K562 (cell line): ENCODE data around the gene KIAA0319L. TPM values are rescaled to one million over a fixed set of nuclear protein-coding genes. Genes with fewer than 3 reads are reported as not detected.
A peak's percentile ranks its signal among the peaks of the same experiment; 100 is the strongest.

Experiments
- ATAC-seq: fragments of 200-7000 bp; cut with Tn5 transposase; 3 replicates; pipeline ENCODE4 v1.9.1; 2020; ENCODE audit warnings: moderate library complexity
- BruUV-seq: library from RNA; stranded (reverse); fragments of 400-500 nt; replicated peaks from 2 replicates; lab custom pipeline; 2021; lab: Mats Ljungman, UMichigan
- CTCF ChIA-PET: fragments of 300-600 bp; formaldehyde crosslinking; extraction: SDS; loops from one replicate; lab custom pipeline; 2021; ENCODE audit warnings: low intra/inter-chr PET ratio; lab: Yijun Ruan, JAX
- POLR2A ChIA-PET: fragments of 300-600, 350-650 bp; sonication (Branson Sonifier 250); formaldehyde crosslinking; extraction: SDS; loops from one replicate; lab custom pipeline; 2021; ENCODE audit warnings: antibody characterized with exemption, inconsistent platforms; lab: Yijun Ruan, JAX
- DNase-seq, 4 experiments: peaks; one replicate each; pipeline versions ENCODE4 v3.0.0 to v3.0.0-alpha.2; 2011 to 2018; ENCODE audit warnings: low spot score in 3 of 4, mixed read lengths in 3 of 4; ENCODE audit errors: extremely low read depth in 1 of 4
- FAIRE-seq: peaks from 2 replicates; lab custom pipeline; 2011; peaks lifted over from hg19 to GRCh38; lab: Jason Lieb, UNC
- H2AFZ ChIP-seq: 2 replicates; pipeline ENCODE4 v1.6.0; 2011; ENCODE audit warnings: low read depth, low read length, control low read depth, inconsistent platforms
- H3K27ac ChIP-seq: fragments of 200-600 bp; 3 replicates; pipeline ENCODE4 v1.8.0; 2011; ENCODE audit warnings: low read depth, mild to moderate bottlenecking, control low read depth, inconsistent platforms, low read length, moderate library complexity, mixed read lengths; ENCODE audit errors: extremely low read depth
- H3K27me3 ChIP-seq, 2 experiments: fragments of 300-600 bp in 1 of 2; 2 replicates in 1 of 2; 3 replicates in 1 of 2; pipeline versions ENCODE4 v1.6.0 to v1.8.0; 2011; ENCODE audit warnings: inconsistent platforms in 2 of 2, low read length in 2 of 2, mild to moderate bottlenecking in 1 of 2, mixed read lengths in 1 of 2, moderate library complexity in 1 of 2; ENCODE audit not compliant: control insufficient read depth in 2 of 2, insufficient read depth in 2 of 2
- H3K36me3 ChIP-seq: fragments of 300-600 bp; 3 replicates; pipeline ENCODE4 v1.8.0; 2011; ENCODE audit warnings: mild to moderate bottlenecking, low read length, inconsistent platforms; ENCODE audit not compliant: control insufficient read depth, insufficient read depth
- H3K4me1 ChIP-seq, 2 experiments: fragments of 200-600 bp in 1 of 2; replicated peaks in 1 of 2; 2 replicates in 1 of 2; 3 replicates in 1 of 2; pipeline versions ENCODE4 v1.5.1 to v1.8.0; 2011; ENCODE audit warnings: inconsistent platforms in 2 of 2, low read length in 2 of 2, mild to moderate bottlenecking in 1 of 2, mixed read lengths in 1 of 2, moderate library complexity in 1 of 2; ENCODE audit not compliant: control insufficient read depth in 2 of 2, insufficient read depth in 2 of 2
- H3K4me2 ChIP-seq: 2 replicates; pipeline ENCODE4 v1.6.1; 2011; ENCODE audit warnings: low read length, control low read depth, inconsistent platforms, mixed read lengths; ENCODE audit not compliant: insufficient read depth
- H3K4me3 ChIP-seq: fragments of 200-600 bp; sonication (generic), shearing (Covaris generic); 2 replicates; pipeline ENCODE4 v1.5.1; 2016; ENCODE audit warnings: control low read depth, inconsistent platforms
- H3K79me2 ChIP-seq: fragments of 200-600 bp; 3 replicates; pipeline ENCODE4 v1.8.0; 2011; ENCODE audit warnings: low read length, inconsistent platforms; ENCODE audit not compliant: control insufficient read depth, insufficient read depth
- H3K9ac ChIP-seq, 2 experiments: 2 replicates each; pipeline versions ENCODE4 v1.6.0 to v1.6.1; 2011; ENCODE audit warnings: low read depth in 2 of 2, low read length in 2 of 2, control low read depth in 1 of 2, inconsistent platforms in 1 of 2, mild to moderate bottlenecking in 1 of 2, mixed read lengths in 1 of 2; ENCODE audit not compliant: insufficient read depth in 1 of 2
- H3K9me1 ChIP-seq: one replicate; pipeline ENCODE4 v1.6.0; 2011; ENCODE audit warnings: inconsistent platforms, mild to moderate bottlenecking, low read length, moderate library complexity; ENCODE audit not compliant: control insufficient read depth, insufficient read depth
- H3K9me3 ChIP-seq: replicated peaks from 2 replicates; pipeline ENCODE4 v1.5.1; 2011; ENCODE audit warnings: low read depth, low read length, inconsistent platforms; ENCODE audit not compliant: control insufficient read depth, insufficient read depth
- H4K20me1 ChIP-seq: replicated peaks from 2 replicates; pipeline ENCODE4 v1.6.1; 2011; ENCODE audit warnings: low read length, inconsistent platforms, mixed read lengths; ENCODE audit not compliant: control insufficient read depth, insufficient read depth
- C11orf30 ChIP-seq: fragments of 450-650 bp; IDR thresholded peaks from 2 replicates; pipeline ENCODE4 v1.6.1; 2016; ENCODE audit warnings: low read depth, mild to moderate bottlenecking
- CEBPB ChIP-seq: fragments of 450-650 bp; IDR thresholded peaks from 2 replicates; pipeline ENCODE4 v1.6.1; 2016; ENCODE audit warnings: missing genetic modification characterization, missing compliant biosample characterization
- LARP7 ChIP-seq: fragments of 450-650 bp; IDR thresholded peaks from 2 replicates; pipeline ENCODE4 v1.6.1; 2016
- RBM22 ChIP-seq: fragments of 200-400 bp; formaldehyde crosslinking; IDR thresholded peaks from 2 replicates; pipeline ENCODE4 v1.6.1; 2018; ENCODE audit warnings: low read length, low read depth; ENCODE audit not compliant: poor library complexity, severe bottlenecking
- TBP ChIP-seq: optimal IDR thresholded peaks from 2 replicates; pipeline ENCODE3; 2011; ENCODE audit warnings: low read depth, low read length, improper control_type of control experiment
- ZHX1 ChIP-seq: fragments of 150-350 bp; conservative IDR thresholded peaks from 2 replicates; pipeline ENCODE4 v1.6.1; 2014; ENCODE audit warnings: low read length
- WGBS: fragments of 100-300 bp; shearing (Covaris generic); methylation state at CpG from one replicate; pipeline ENCODE4 v1.1.6; 2016; ENCODE audit warnings: low coverage, mixed read lengths; ENCODE audit not compliant: insufficient coverage; ENCODE audit errors: missing lambda C conversion rate; 5-methylcytosine and 5-hydroxymethylcytosine counted together
- in situ Hi-C: fragments of 300-500 bp; cut with MboI; formaldehyde crosslinking; loops from 4 replicates; pipeline ENCODE4 v1.15.0; 2018; ENCODE audit warnings: inconsistent platforms, mixed read lengths
- intact Hi-C: fragments of 100-400 bp; cut with micrococcal nuclease; formaldehyde crosslinking; loops from 2 replicates; pipeline ENCODE4 v1.14.2; 2022
- polyA plus RNA-seq, 8 experiments: library from polyadenylated mRNA; depleted of rRNA in 4 of 8; stranded (reverse) in 5 of 8; unstranded in 3 of 8; fragments of >200 nt; fragmentation: Nextera tagmentation in 2 of 8; fragmentation: Illumina TruSeq in 1 of 8; extraction: Ambion mirVana in 2 of 8; extraction: Trizol in 1 of 8; gene quantifications; 2 replicates each; pipeline versions ENCODE4 v1.2.1 to v1.2.3, GENCODE V29; 2011 to 2014; ENCODE audit warnings: inconsistent platforms in 1 of 8, missing spikeins in 1 of 8
- total RNA-seq, 7 experiments: library from RNA; depleted of rRNA in 6 of 7; stranded (reverse); fragments of >200 nt in 6 of 7; fragmentation: Illumina TruSeq in 2 of 7; extraction: Trizol in 2 of 7; gene quantifications; 2 replicates each; pipeline versions ENCODE4 v1.2.1 to v1.2.3, GENCODE V29; 2011 to 2021; ENCODE audit warnings: low replicate concordance in 1 of 7
- TF ChIP-seq, protein P1 (sequence below): fragments of 250-450 bp; sonication (Bioruptor Pico); IDR thresholded peaks from 2 replicates; pipeline ENCODE4 v1.4.0; 2020; ENCODE audit warnings: mild to moderate bottlenecking
- TF ChIP-seq, protein P2 (sequence below): fragments of 450-650 bp; formaldehyde crosslinking; IDR thresholded peaks from 2 replicates; pipeline ENCODE4 v1.4.0; 2022; ENCODE audit warnings: missing genetic modification characterization

The KIAA0319L gene
- total and polyA plus RNA-seq, 9 of the 15 experiments (the other 6 are each of a cell fraction or from before 2014, with no cell fraction given): 2.4 to 51.7 (median 27.4) TPM

GRCh38 chr1:35449334-35450008, 107.7 kb downstream of the KIAA0319L start (continued):
- TF ChIP-seq, protein P1, sequence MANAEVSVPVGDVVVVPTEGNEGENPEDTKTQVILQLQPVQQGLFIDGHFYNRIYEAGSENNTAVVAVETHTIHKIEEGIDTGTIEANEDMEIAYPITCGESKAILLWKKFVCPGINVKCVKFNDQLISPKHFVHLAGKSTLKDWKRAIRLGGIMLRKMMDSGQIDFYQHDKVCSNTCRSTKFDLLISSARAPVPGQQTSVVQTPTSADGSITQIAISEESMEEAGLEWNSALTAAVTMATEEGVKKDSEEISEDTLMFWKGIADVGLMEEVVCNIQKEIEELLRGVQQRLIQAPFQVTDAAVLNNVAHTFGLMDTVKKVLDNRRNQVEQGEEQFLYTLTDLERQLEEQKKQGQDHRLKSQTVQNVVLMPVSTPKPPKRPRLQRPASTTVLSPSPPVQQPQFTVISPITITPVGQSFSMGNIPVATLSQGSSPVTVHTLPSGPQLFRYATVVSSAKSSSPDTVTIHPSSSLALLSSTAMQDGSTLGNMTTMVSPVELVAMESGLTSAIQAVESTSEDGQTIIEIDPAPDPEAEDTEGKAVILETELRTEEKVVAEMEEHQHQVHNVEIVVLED: no peak
- TF ChIP-seq, protein P2, sequence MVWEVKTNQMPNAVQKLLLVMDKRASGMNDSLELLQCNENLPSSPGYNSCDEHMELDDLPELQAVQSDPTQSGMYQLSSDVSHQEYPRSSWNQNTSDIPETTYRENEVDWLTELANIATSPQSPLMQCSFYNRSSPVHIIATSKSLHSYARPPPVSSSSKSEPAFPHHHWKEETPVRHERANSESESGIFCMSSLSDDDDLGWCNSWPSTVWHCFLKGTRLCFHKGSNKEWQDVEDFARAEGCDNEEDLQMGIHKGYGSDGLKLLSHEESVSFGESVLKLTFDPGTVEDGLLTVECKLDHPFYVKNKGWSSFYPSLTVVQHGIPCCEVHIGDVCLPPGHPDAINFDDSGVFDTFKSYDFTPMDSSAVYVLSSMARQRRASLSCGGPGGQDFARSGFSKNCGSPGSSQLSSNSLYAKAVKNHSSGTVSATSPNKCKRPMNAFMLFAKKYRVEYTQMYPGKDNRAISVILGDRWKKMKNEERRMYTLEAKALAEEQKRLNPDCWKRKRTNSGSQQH (CRISPR knock-in tag): no peak
- TF ChIP-seq C11orf30 (peak; percentile 67), TBP (no peak), RBM22 (no peak), LARP7 (no peak)

GRCh38 chr1:35448344-35448801, 108.8 kb downstream of the KIAA0319L start:
- no peak for ATAC-seq
- Histone ChIP-seq H3K27ac (no peak overlapping the region), H3K9me1 (no peaks in the 10 kb centered on the region), H3K4me2 (no peak overlapping the region), H4K20me1 (no peaks in the 10 kb centered on the region), H3K4me3 (no peak overlapping the region), H3K4me1 (no peaks in the 10 kb centered on the region), H3K79me2 (no peaks in the 10 kb centered on the region), H3K9me3 (no peaks in the 10 kb centered on the region), H3K27me3 (no peaks in the 10 kb centered on the region), H3K36me3 (peaks cover 89% of the 10 kb centered on the region), H2AFZ (no peak overlapping the region), H3K9ac (no peak overlapping the region)
- no TSS peak for BruUV-seq
- no peak for FAIRE-seq
- TF ChIP-seq ZHX1: no peak
- 0 out of 2 replicates have a peak, but pooled peaks have one; percentile 17 for TF ChIP-seq CEBPB (tag)
- CTCF ChIA-PET: no interaction called here
- in situ Hi-C loops (loop anchor here (5.0 kb wide), 2 partner anchors 114 to 274 kb away; no protein-coding TSS in a partner anchor), intact Hi-C loops (no loop called here)
- no peak for DNase-seq
- 70% methylated on average over 3 of the region's 3 CpGs for WGBS
- POLR2A ChIA-PET: interaction anchor here (0.6 to 1.2 kb wide), 3 partner anchors 87 to 286 kb away, joined by 3 read pairs; no protein-coding TSS in a partner anchor
